HG03442 (cell line): ENCODE results near the gene TNFRSF14.
A peak's percentile ranks its signal among the peaks of the same experiment; 100 is the strongest.

Source experiments
- ATAC-seq: cut with Tn5 transposase; IDR thresholded peaks from one replicate; pipeline ENCODE4 v1.9.1; 2021; ENCODE audit warnings: mild to moderate bottlenecking, moderate library complexity; ENCODE audit not compliant: unreplicated experiment

The TNFRSF14 gene

DNA sequence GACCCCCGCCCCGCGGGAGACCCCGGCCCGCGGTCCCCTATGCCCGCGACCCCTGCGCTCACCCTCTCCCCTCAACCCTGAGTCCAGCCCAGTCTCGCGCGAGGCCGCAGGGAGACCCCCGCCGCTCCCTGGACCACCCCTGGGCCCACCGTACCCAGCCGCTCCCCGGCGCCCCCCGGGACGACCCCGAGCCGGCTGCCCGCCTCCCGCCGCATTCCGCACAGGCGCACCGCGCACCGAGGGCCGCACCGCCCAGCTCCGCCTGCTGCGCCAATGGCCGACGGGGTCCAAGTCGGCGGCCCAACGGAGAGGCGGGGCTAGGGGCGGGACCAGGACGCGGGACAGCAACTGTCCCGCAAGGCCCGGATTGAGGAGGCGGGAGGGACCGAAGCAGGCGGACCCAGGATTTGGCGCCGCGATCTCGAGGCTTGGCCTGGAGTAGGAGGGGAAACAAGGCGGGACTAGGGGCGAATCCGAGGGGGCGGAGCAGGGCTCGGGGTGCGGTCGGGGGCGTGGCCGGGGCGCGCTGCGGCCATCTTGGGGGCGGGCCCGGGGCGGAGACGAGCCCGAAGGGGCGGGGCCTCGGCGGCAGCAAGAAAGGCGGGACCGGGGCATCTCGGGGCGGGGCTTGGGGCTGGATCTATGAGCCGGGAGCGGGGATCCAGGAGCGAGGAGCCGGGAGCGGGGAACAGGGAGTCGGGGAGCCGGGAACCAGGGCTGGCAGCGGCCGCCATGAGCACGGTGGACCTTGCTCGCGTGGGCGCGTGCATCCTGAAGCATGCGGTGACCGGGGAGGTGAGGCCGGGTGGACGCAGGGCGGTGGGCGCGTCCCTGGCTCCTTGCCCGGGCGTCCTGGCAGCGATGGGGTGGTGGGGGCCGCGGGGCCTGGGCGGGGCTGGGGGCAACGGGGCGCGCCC, 30.2 kb downstream of the TNFRSF14 start, which contains the start of gene PRXL2B:
Gene PRXL2B, plus strand, starts transcription at position 624 of the 917 bp plus-strand sequence. Its CDS starts 109 bp downstream, at position 733.
- ATAC-seq, result peak; percentile 63

DNA sequence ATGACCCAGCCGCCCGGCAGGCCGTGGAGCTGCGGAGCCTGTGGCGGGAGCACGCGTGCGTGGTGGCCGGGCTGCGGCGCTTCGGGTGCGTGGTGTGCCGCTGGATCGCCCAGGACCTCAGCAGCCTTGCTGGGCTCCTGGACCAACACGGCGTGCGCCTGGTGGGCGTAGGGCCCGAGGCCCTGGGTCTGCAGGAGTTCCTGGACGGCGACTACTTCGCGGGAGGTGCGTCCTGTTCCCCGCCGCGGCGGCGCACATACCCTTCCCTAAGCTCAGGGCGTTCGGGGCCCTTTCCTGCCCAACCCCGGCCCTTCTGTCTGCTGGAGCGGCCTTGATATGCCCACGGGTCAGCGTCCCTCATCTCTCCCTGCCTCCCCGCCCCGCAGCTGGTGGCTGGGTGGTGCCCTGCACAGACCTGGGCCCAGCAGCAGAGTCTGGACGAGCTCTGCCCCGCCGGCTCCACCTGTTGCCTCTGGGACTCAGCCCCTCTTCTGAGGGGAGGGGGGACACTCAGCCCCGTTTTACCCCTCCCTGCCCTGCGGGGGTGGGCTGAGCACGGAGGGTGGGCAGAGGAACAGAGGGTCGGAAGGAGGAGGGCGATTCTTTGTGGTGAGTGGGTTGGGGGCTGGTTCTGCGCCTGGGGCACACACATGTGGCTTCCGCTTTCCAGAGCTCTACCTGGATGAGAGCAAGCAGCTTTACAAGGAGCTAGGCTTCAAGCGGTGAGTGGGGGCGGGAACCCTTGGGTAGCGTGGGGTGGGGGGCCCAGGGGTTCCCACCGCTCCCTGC, 31.1 kb downstream of the TNFRSF14 start:
- ATAC-seq, result no peak

DNA sequence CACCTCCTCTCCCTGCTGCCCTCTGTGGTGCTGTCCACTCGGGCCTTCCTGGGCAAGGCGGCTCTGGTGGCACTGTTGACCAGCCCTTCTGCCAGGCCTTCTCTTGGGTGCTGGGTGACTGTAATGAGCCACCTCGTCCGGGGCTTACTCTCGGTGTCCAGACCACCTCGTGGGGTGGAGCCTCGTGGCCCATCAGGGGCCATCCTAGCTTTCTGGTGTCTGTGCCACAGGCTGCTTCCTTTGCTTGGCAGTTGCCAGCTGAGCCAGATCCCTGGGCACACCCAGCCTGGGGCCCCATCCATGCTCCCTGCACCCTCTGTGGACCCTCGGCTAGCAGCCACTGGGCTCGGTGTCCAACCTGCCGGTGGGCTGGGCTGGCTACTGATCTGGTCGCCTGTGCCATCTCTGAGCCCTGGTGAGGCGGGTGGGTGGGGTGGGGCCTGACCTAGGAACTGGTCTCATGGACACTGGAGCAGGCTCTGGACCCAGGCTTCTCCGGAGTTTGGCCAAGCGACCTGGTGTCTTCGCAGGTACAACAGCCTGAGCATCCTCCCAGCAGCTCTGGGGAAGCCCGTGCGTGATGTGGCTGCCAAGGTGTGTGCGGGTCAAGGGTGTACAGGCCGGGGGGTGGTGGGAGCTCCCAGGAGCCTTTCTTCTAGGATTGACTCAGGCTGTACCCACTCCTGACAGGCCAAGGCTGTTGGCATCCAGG, 31.8 kb downstream of the TNFRSF14 start:
- ATAC-seq, result no peak

DNA sequence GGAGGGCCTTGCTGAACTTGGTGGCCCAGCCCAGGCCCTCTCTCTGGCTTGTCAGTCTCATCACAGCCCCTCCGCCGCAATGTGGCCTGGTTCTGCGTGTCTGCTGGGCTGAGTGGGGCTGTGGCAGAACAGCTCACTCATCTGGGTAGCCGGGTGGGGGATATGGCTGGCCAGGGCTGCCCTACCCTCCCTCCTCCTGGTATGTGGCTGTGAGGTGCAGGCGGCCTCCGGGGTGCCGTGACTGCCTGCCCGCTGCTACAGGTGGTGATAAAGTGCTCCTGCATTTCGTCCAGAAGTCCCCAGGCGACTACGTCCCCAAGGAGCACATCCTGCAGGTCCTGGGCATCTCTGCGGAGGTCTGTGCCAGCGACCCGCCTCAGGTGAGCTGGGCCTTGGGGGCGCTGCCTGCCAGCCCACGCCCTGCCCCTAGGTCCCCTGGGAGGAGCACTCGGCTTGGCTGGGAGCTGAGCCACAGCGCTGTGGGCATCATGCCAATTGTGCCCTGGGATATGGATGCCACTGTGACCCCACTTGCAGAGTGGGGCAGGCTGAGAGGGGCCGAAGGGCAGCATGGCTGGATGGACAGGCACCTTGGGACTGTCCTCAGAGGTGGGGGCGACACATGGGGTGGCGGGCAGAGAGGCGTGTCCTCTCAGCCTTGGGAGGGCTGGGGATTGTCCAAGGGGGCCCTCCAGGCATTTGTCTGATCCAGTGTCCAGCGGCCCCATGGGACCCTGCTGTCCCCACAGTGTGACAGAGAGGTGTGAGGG, 32.7 kb downstream of the TNFRSF14 start:
- ATAC-seq, result no peak

DNA sequence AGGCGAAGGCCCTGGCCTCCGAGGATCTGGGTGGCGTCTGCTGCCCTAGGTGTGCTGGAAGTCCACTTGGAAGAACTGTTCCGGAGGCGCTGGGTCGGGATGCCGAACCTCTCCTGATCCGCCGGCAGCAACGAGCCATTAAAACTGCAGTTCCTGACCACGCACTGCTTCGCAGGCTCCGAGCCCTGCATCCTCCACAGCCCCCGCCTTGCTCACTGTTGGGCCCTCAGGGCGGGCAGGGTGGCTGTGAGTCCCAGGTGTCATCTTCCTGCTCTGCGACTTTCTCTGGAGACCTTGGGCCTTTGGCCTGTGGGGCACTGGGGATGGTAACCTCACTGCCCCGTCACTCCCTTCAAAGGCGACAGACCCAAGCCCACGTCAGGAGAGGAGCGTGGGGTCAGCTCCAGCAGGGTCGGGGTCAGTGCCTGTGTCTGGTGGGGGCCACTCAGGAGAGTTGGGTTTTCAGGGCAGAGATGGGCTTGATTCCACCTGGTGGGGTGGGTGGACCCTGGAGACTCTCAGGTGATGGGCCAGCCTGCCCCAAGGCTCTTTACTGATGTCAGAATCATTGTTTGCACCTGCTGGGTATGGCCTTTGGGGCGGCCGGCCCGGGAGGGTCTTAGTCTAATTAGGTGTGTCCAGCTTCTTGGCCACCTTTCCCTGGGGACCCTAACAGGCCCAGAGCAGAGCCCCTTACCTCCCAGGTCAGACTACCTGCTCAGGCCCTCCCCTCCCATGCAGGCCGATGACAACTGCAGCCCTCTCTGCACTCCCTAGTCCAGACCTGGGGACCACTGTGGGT, 33.5 kb downstream of the TNFRSF14 start:
- no peak for ATAC-seq

DNA sequence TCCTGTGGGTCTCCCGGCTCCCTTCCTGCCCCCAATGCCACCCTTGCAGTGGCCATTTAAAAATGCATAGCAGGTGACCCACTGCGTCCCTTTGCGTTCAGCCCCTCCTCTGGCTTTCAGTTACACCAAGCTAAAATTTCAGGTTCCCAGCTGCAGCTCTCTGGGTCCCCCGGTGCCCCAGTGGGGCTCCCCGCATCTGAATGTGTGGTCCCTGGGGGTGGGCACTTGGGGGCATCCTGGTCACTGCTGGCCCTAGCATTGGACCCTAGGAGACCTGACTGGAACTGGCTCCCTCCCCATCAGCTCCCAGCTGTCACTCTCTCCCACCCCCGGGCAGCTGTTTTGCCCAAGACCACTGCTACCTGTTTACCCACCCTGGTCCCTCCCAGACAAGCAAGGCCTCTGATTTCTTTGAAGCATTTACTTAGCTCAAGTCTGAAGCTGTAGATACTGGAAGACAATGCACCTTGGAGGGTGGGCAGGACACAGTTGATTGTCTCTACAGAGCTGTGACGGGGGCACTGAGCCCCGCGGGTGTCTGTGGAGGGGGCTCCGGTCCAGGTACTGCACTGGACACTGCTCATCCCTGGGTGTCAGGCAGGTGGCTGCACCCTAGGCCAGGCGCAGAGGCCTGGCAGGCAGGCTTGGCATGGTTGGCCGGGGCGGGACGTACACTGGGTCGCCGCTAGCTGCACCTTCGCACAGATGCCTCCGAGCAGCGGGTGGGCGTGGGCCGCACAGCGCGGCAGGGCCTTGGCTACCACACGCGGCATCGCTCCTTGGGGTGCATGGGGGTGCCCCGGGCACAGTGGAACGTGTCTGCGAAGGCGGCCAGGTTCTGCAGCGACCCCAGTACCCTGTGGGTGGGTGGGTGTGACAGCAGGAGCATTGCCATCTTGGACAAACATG, 34.3 kb downstream of the TNFRSF14 start:
- ATAC-seq, result no peak

DNA sequence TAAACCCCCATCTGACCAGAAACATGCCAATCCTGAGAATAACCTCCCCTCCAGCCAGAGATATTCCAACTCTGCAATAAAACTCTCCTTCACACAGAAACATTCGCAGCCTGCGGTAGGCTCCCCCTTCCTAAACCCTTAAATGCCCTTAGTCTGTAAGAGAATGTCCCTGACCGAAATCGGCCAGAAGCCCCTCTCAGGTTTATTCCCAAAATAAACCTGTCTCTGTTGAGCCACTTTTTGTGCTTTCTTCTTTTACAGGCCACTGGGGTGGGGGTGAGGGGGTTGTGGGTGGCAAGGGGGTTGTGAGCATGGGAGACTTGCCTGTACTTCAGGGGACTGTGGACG, 35.0 kb downstream of the TNFRSF14 start:
- ATAC-seq, result no peak

DNA sequence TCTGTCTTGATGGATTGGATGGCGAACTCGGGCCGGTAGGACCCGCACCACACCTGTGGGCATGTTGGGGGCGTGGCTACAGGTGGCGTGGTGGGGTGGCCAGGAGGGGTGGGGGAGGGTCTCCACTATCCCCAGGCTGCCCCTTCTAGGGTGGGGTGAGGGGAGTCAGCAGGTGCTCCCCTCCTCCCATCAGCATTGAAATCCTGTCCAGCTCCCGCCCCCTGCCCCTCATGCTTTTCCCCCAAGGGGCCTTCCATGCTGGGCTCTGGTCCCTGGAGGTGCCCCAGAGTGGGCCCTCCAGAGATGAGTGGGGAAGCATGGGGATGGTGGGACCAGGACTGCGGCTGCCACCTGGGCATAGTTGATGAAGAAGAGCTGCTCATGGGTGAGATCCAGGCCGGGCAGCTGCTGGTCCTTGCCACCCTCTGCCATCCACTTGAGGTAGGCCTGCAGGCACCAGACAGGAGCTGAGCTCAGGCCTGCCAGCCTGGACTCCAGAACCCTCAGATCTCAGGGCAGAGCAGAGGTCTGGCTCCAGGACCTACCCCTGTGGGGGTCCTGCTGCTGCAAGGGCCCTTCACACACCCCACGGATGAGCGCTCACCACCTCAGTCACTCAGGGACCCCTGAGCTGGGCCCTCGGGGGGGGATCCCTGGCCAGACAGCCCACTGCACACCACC, 35.5 kb downstream of the TNFRSF14 start:
- no peak for ATAC-seq

DNA sequence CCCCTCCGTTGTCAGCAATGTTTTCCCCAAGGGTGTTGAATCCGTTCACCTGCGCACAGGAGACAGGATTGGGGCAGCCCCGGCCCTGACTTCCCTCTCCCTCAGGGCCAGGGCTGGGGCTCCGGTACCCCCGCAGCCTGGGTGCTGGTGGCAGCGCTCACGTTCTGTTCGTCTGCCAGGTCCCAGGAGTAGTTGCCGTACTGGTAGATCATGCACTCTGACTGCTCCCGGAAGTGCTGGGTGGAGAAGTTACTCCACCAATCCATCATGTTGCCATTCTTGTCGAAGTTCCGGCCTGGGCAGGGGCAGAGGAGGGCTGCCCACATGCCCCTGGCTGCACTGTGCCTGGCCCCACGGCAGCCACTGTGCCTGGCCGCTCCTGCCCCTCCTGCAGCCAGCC, 36.5 kb downstream of the TNFRSF14 start:
- no peak for ATAC-seq

DNA sequence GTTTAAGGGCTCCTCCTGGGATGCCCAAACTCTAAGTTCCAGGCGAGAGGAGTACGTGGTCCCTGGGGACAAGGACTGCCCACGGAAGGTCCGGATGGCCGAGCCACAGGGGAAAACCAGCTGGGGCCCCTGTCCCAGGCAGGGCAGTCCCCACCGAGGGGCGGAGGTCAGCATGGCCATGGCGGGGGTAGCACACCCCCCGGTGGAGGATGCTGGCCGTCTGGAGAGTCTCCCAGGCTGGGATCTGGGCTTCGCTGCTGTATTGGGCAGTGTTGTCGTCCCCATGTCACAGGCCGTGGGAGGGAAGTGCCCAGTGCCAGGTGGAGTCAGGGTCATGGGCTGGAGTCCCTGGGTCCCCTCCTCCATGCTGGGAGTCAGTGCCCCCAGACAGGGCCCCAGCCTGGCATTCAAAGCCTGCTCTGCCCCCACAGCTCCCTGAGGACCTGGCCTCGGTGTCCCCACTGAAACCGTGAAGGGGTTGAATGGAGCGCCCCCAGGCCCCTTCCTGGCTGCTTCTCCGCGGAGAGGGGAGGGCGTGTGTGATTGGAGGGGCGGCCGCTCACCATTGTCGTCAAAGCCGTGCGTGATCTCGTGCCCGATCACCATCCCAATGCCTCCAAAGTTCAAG, 37.2 kb downstream of the TNFRSF14 start:
- ATAC-seq, result no peak

DNA sequence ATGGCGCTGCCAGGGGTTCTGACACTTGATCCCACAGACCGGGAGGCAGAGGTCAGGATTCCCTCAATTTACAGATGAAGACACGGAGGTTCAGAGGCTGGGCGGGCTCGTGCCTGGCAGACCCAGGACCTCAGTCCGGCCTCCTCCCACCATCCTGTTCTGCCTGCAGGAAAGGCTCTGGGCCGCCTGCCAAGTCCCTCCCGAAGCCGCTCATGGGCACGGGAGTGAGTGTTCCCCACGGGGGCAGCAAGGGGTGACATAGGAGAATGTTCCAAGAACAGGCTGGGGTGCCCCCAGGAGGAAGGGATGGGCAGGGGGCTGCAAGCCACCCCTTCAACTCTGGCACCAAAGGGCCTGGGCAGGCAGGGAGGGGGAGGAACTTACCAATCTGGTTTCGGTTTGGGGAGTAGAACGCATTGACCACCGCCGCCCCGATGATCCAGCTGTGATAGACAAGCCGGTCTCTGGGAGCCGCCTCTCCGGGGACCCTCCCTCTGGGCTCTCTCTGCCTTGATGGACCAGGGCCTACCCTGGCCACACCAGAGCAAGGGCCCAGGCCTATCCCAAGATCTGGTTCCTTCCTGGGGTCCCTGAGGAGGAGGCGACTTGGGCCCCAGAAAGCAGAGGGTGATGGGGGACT, 38.0 kb downstream of the TNFRSF14 start:
- ATAC-seq, result no peak

DNA sequence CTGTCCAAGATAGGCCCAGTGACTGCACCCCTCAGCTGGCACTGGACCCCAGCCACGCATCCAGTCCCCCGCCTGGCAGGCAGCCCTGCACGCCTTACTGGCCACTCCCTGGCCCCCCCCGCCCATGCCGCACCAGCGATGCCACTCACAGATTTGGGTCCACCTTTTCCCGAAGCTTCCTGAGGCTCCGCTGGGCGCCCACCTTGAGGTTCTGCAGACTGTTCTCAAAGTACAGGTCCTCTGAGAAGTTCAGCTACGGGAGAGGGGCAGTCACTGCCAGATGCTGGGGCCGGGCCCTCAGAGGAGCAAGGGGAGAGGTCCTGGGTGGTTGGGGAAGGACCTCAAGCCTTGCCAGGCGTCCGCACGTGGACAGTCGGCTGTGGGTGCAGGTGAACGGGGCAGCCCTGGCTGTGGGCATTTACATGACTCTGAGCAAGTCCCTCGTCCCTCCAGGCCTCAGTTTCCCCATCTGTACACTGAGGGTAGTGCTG, 38.5 kb downstream of the TNFRSF14 start:
- ATAC-seq, result no peak

DNA sequence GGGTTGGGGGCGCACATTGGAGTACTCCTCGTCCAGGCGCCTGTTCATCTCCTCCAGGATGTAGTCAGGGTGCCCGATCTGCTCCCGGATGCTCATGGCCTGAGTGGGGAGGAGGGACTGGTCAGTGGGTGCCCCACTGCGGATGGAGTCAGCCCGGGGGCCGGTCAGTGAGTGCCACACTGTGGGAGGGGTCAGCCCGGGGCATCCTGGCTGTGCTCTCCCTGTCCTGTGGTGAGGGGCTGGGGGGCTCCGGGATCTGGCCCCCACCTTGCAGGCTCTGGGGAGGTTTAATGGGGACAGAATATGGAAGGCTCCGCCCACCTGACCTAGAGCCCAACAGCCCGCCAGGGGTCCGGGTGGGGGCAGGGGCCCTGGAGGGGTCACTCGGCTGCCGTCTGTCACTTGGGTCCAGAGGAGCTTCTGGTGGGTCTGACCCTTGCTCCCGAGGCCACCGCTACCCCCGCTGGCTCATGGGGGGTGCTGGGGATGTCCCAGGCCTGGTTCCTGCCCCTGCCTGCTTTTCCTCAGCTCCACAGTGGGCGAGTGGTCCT, 39.2 kb downstream of the TNFRSF14 start:
- ATAC-seq, result no peak

DNA sequence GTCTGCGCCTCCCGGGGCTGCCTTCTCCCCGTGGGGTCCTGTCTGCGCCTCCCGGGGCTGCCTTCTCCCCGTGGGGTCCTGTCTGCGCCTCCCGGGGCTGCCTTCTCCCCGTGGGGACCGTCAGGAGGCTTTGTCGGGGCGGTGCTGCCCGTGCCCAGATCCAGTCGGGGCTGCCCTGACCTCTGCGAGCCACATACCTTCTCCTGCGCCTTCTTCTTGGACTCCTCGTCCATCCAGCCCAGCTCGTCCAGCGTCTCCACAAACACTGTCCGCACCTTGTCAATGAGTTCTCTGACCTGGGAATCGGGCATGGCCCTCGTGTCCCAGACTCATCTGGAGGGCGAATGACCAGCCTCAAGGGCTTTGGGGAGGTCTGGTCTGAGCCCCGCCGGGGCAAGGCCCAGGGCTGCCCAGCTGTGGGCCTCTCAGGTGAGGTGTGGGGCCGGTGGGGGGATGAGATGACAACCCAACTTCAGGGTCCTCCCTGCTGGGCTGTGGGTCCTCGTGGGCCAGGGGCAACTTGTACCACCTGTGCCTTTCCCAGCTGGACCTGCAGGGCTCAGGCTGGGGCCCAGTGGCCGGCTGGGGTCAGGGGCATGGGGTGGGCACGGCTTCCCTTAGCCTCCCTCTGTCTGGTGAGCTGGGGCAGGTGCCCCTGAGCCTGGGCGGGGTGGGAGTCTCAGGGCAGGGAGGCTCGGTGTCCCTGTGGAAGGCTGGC, 39.8 kb downstream of the TNFRSF14 start:
- ATAC-seq, result no peak

DNA sequence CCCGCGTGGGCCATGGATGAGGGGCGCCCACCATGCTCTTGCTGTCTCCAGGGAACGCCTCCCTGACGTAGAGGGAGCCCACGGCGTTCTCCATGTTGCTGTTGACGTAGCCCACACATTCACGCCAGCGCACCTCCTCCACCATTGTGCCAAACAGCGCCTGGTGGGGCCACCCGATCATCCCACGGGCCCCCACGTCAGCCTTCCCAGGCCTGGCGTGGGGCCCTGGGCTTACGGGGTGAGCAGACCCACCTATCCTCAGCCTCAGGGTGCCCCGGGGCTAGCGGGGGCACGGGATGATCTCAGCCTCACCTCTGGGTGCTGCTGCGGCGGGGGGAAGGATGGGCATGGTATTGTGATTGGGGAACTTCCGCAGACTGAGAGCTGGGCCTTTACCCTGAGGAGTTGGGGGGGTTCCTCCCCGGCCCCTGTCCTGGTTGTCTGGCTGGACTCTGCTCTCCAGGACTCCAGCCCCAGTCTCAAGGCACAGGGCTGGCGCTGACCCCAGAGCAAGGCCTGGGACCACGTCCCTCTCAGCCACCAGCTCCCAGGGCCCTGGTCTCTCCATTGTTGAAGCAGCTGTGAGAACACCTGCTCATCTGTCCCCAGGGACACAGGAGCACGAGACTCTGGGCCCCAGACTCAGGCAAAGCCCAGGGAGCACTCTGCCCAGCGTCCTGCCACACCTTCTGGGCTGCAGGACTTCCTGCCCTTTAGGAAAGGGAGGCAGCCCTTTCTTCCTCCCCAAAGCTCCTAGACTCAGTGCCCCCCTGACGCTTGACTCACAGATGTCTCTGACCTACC, 40.6 kb downstream of the TNFRSF14 start:
- ATAC-seq, result no peak
